ENCODE results near the gene OR51F2. TPM values are rescaled to one million over a fixed set of nuclear protein-coding genes. Genes with fewer than 3 reads are reported as not detected.

The OR51F2 gene
- total RNA-seq, 1 donor from 2014 or later, result not detected

Other genes starting within 250 kb of the OR51F2 start
- not detected for gene OR52I2, start 239.6 kb upstream of the OR51F2 start, total RNA-seq
- not detected for gene OR52I1, start 227.3 kb upstream of the OR51F2 start, total RNA-seq
- gene TRIM68, start 213.1 kb upstream of the OR51F2 start, total RNA-seq, result 6.7 TPM
- gene OR51D1, start 183.8 kb upstream of the OR51F2 start, total RNA-seq, result not detected
- 1.9 TPM for gene OR51E1, start 177.3 kb upstream of the OR51F2 start, total RNA-seq
- gene OR51E2, start 123.5 kb upstream of the OR51F2 start, total RNA-seq, result not detected
- gene MMP26, start 116.5 kb upstream of the OR51F2 start, total RNA-seq, result not detected
- gene OR51F1, start 51.4 kb upstream of the OR51F2 start, total RNA-seq, result not detected
- gene OR52R1, start 16.9 kb upstream of the OR51F2 start, total RNA-seq, result not detected
- not detected for gene OR51S1, start 27.9 kb downstream of the OR51F2 start, total RNA-seq
- not detected for gene OR51T1, start 60.6 kb downstream of the OR51F2 start, total RNA-seq
- gene OR51A7, start 82.5 kb downstream of the OR51F2 start, total RNA-seq, result not detected
- gene OR51G2, start 98.0 kb downstream of the OR51F2 start, total RNA-seq, result not detected
- gene OR51G1, start 103.0 kb downstream of the OR51F2 start, total RNA-seq, result not detected
- gene OR51A4, start 126.3 kb downstream of the OR51F2 start, total RNA-seq, result not detected
- not detected for gene OR51A2, start 134.4 kb downstream of the OR51F2 start, total RNA-seq
- not detected for gene OR51L1, start 173.5 kb downstream of the OR51F2 start, total RNA-seq
- gene OR52J3, start 225.2 kb downstream of the OR51F2 start, total RNA-seq, result not detected
- not detected for gene OR52E2, start 238.3 kb downstream of the OR51F2 start, total RNA-seq
- not detected for gene OR52E1, start 248.3 kb downstream of the OR51F2 start, total RNA-seq

Measured in tongue (tissue), 1 donor.